ENCODE results near the gene SFTPD. TPM values are rescaled to one million over a fixed set of nuclear protein-coding genes. Genes with fewer than 3 reads are reported as not detected.

Gene SFTPD
- total and polyA plus RNA-seq, 10 of the 15 experiments (the other 5 are each of a cell fraction or from before 2014, with no cell fraction given), result 0.31 TPM; not detected in 9

DNA sequence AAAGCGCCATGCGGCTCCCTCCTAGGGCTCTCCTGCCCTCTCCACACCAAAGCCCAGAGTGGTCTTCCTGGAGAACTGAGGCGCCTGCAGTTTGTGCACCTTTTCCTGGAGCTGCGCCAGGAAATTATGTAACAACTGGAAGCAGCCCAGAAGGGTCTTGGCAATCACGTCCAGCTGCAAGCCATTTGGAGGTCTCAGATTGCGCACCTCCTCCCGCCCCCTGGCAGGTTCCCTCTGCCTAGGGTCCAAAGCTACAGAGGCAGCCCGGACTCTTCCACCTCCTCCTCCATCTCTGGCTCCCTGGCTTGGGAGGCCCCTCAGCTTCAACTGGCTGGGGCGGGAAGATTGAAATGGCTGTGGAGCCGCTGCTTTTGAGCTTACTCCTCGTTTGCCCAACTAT is 34.0 kb upstream of the SFTPD start:
- H3K9ac ChIP-seq (ENCODE audit: control insufficient read depth, insufficient read depth, low read length), result no peak overlapping the region
- no peak overlapping the region for H3K27ac ChIP-seq (ENCODE audit: control insufficient read depth, insufficient read depth)
- no peak overlapping the region for H2AFZ ChIP-seq (ENCODE audit: control insufficient read depth, low read depth, low read length)
- peaks cover 4 to 8% of the 10 kb centered on the region in 2 experiments for H3K27me3 ChIP-seq (replicated peaks in 1 of 2; ENCODE audit: control insufficient read depth in 2 of 2, insufficient read depth in 2 of 2, low read length in 1 of 2)
- ChIA-PET POLR2A (no interaction called here), SMC1A (ENCODE audit: uncharacterized antibody, unreplicated experiment) (no interaction called here), CTCF (no interaction called here), RAD21 (ENCODE audit: unreplicated experiment) (no interaction called here)
- no peak overlapping the region for H3K4me3 ChIP-seq
- BruUV-seq (replicated peaks), result no TSS peak
- H3K4me1 ChIP-seq (ENCODE audit: control insufficient read depth, insufficient read depth, low read length), result no peaks in the 10 kb centered on the region
- no peak overlapping the region for H3K4me2 ChIP-seq (ENCODE audit: control insufficient read depth, insufficient read depth)
- 33% methylated on average over 11 of the region's 11 CpGs for WGBS (ENCODE audit: insufficient coverage, insufficient replicate concordance, low lambda C conversion rate, missing lambda C conversion rate)
- TF ChIP-seq NFYB (IDR thresholded peaks at IDR 0.05; ENCODE audit: insufficient read depth, low read depth, low read length) (no peak), PAX8 (IDR thresholded peaks at IDR 0.05) (no peak), KLF5 (IDR thresholded peaks at IDR 0.05; ENCODE audit: partially characterized antibody) (no peak), RAD51 (IDR thresholded peaks at IDR 0.05) (no peak), POU2F2 (IDR thresholded peaks at IDR 0.05; ENCODE audit: borderline replicate concordance, low read depth, low read length) (no peak), FOXM1 (IDR thresholded peaks at IDR 0.05; ENCODE audit: low read depth, low read length) (no peak), SMAD5 (IDR thresholded peaks at IDR 0.05; ENCODE audit: low read depth) (no peak), SMC3 (IDR thresholded peaks at IDR 0.05; ENCODE audit: borderline replicate concordance, low read length) (no peak), NFIC (IDR thresholded peaks at IDR 0.05; ENCODE audit: low read depth, low read length) (no peak)
- TF ChIP-seq, protein P1, sequence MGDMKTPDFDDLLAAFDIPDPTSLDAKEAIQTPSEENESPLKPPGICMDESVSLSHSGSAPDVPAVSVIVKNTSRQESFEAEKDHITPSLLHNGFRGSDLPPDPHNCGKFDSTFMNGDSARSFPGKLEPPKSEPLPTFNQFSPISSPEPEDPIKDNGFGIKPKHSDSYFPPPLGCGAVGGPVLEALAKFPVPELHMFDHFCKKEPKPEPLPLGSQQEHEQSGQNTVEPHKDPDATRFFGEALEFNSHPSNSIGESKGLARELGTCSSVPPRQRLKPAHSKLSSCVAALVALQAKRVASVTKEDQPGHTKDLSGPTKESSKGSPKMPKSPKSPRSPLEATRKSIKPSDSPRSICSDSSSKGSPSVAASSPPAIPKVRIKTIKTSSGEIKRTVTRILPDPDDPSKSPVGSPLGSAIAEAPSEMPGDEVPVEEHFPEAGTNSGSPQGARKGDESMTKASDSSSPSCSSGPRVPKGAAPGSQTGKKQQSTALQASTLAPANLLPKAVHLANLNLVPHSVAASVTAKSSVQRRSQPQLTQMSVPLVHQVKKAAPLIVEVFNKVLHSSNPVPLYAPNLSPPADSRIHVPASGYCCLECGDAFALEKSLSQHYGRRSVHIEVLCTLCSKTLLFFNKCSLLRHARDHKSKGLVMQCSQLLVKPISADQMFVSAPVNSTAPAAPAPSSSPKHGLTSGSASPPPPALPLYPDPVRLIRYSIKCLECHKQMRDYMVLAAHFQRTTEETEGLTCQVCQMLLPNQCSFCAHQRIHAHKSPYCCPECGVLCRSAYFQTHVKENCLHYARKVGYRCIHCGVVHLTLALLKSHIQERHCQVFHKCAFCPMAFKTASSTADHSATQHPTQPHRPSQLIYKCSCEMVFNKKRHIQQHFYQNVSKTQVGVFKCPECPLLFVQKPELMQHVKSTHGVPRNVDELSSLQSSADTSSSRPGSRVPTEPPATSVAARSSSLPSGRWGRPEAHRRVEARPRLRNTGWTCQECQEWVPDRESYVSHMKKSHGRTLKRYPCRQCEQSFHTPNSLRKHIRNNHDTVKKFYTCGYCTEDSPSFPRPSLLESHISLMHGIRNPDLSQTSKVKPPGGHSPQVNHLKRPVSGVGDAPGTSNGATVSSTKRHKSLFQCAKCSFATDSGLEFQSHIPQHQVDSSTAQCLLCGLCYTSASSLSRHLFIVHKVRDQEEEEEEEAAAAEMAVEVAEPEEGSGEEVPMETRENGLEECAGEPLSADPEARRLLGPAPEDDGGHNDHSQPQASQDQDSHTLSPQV (IDR thresholded peaks at IDR 0.05), result no peak
- TF ChIP-seq, protein P2, sequence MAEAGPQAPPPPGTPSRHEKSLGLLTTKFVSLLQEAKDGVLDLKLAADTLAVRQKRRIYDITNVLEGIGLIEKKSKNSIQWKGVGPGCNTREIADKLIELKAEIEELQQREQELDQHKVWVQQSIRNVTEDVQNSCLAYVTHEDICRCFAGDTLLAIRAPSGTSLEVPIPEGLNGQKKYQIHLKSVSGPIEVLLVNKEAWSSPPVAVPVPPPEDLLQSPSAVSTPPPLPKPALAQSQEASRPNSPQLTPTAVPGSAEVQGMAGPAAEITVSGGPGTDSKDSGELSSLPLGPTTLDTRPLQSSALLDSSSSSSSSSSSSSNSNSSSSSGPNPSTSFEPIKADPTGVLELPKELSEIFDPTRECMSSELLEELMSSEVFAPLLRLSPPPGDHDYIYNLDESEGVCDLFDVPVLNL (IDR thresholded peaks at IDR 0.05; ENCODE audit: low read depth, low read length), result no peak
- H3K79me2 ChIP-seq (ENCODE audit: control insufficient read depth, insufficient read depth, low read length), result no peaks in the 10 kb centered on the region
- no peaks in the 10 kb centered on the region for H3K9me3 ChIP-seq (replicated peaks; ENCODE audit: control insufficient read depth, insufficient read depth, low read length)
- in situ Hi-C loops (cut with MboI), result no loop called here
- no peak for ATAC-seq
- no peaks in the 10 kb centered on the region for H3K36me3 ChIP-seq (ENCODE audit: control insufficient read depth in 2 of 2, insufficient read depth in 2 of 2, low read length in 1 of 2)
- intact Hi-C loops (cut with micrococcal nuclease; ENCODE audit: unreplicated experiment), result no loop called here
- no peaks in the 10 kb centered on the region for H4K20me1 ChIP-seq (ENCODE audit: control insufficient read depth, insufficient read depth)
- no peak for FAIRE-seq
- DNase-seq (ENCODE audit: low read depth, low spot score), result no peak
